Kidney (tissue), 14 donors: Measurements from ENCODE around the gene DENND6B. TPM values are rescaled to one million over a fixed set of nuclear protein-coding genes. Genes with fewer than 3 reads are reported as not detected.
"Not testable (repeated sequence)": the region's sequence is repeated elsewhere in the genome, so short reads cannot be mapped to it uniquely, and the experiment has no call there.

Source experiments
- DNase-seq, 5 donors: peaks; one replicate each; pipeline ENCODE4 v3.0.0-alpha.2; 2013 to 2020
- FAIRE-seq: peaks from 2 replicates; lab custom pipeline; 2012; peaks lifted over from hg19 to GRCh38; lab: Jason Lieb, UNC
- H3K27ac ChIP-seq, 2 donors: one replicate each; pipeline ENCODE4 v1.7.0; 2013; ENCODE audit warnings: low read depth in 2 of 2, low read length in 2 of 2, inconsistent platforms in 1 of 2
- H3K27me3 ChIP-seq: one replicate; pipeline ENCODE4 v1.7.1; 2013; ENCODE audit warnings: low read length, inconsistent platforms; ENCODE audit not compliant: control insufficient read depth, insufficient read depth
- H3K36me3 ChIP-seq, 3 donors: one replicate each; pipeline versions ENCODE4 v1.7.0 to v1.7.1; 2013; ENCODE audit warnings: low read length in 3 of 3, control low read depth in 1 of 3, inconsistent platforms in 1 of 3; ENCODE audit not compliant: insufficient read depth in 3 of 3, control insufficient read depth in 2 of 3
- H3K4me1 ChIP-seq, 3 donors: one replicate each; pipeline versions ENCODE4 v1.7.0 to v1.7.1; 2013; ENCODE audit warnings: low read length in 3 of 3, inconsistent platforms in 1 of 3, low read depth in 1 of 3; ENCODE audit not compliant: control insufficient read depth in 2 of 3, insufficient read depth in 2 of 3
- H3K4me3 ChIP-seq, 3 donors: one replicate each; pipeline versions ENCODE4 v1.7.0 to v1.8.1; 2013; ENCODE audit warnings: low read length in 3 of 3, control low read depth in 1 of 3, inconsistent platforms in 1 of 3
- H3K9ac ChIP-seq, 3 donors: one replicate each; pipeline versions ENCODE4 v1.7.0 to v1.7.1; 2013; ENCODE audit warnings: low read length in 3 of 3, control low read depth in 1 of 3, inconsistent platforms in 1 of 3
- H3K9me3 ChIP-seq, 3 donors: one replicate each; pipeline versions ENCODE4 v1.7.0 to v1.7.1; 2013; ENCODE audit warnings: low read length in 3 of 3, control low read depth in 1 of 3, inconsistent platforms in 1 of 3; ENCODE audit not compliant: control insufficient read depth in 2 of 3, insufficient read depth in 1 of 3
- intact Hi-C: fragments of 100-400 bp; cut with DNase I; formaldehyde crosslinking; loops from one replicate; pipeline ENCODE4 v1.11.1; 2022
- polyA plus RNA-seq: library from polyadenylated mRNA; stranded (reverse); fragments of 350-450 nt; fragmentation: Illumina TruSeq; extraction: RNeasy Lipid Tissue Mini Kit (QIAGEN cat#74804); gene quantifications from one replicate; pipeline ENCODE4 v1.2.3, GENCODE V29; 2014; ENCODE audit warnings: low read depth, low replicate concordance; ENCODE audit not compliant: insufficient read depth
- total RNA-seq: library from RNA; stranded (reverse); fragmentation: NEBNext Ultra II Directional; extraction: Animal tissue kit (Norgen Biotek cat#: 25700); gene quantifications from one replicate; pipeline ENCODE4 v1.2.1, GENCODE V29; 2021
- TF ChIP-seq, protein P1 (sequence below): IDR thresholded peaks from 3 replicates; pipeline ENCODE4 v1.5.1; 2012; ENCODE audit warnings: mild to moderate bottlenecking, moderate library complexity, borderline replicate concordance; ENCODE audit not compliant: insufficient read depth; ENCODE audit errors: extremely low read depth
- donor health status: control.
- donor health status: control.
- donor health status: control.
- donor health status: control.
- donor health status: control.
- donor health status: DM: yes; HTN: yes; CAD: no.
- donor health status: Normal renal cell carcinoma (clear cell type).

DENND6B gene
- total and polyA plus RNA-seq, 2 donors from 2014 or later: 14.5 to 16.7 TPM

GRCh38 chr22:50326225-50326955 is 422 bp downstream of the DENND6B start:
- H3K4me3 ChIP-seq: peak overlapping the region; percentile 9 to 68 (median 65)
- FAIRE-seq: no peak
- peak overlapping the region in 2 of 3 donors; percentile 44 to 46 for H3K9ac ChIP-seq
- intact Hi-C loops: no loop called here
- no peak overlapping the region for H3K27ac ChIP-seq
- H3K4me1 ChIP-seq: peaks cover 0 to 8% (median 7%) of the 10 kb centered on the region in 3 donors
- H3K27me3 ChIP-seq: no peaks in the 10 kb centered on the region
- DNase-seq: peak in 2 of 5 donors; percentile 59 to 68
- H3K36me3 ChIP-seq: no peaks in the 10 kb centered on the region
- TF ChIP-seq, protein P1, sequence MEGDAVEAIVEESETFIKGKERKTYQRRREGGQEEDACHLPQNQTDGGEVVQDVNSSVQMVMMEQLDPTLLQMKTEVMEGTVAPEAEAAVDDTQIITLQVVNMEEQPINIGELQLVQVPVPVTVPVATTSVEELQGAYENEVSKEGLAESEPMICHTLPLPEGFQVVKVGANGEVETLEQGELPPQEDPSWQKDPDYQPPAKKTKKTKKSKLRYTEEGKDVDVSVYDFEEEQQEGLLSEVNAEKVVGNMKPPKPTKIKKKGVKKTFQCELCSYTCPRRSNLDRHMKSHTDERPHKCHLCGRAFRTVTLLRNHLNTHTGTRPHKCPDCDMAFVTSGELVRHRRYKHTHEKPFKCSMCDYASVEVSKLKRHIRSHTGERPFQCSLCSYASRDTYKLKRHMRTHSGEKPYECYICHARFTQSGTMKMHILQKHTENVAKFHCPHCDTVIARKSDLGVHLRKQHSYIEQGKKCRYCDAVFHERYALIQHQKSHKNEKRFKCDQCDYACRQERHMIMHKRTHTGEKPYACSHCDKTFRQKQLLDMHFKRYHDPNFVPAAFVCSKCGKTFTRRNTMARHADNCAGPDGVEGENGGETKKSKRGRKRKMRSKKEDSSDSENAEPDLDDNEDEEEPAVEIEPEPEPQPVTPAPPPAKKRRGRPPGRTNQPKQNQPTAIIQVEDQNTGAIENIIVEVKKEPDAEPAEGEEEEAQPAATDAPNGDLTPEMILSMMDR: no peak
- no peaks in the 10 kb centered on the region for H3K9me3 ChIP-seq

GRCh38 chr22:50325444-50326224 is 1.2 kb downstream of the DENND6B start:
- intact Hi-C loops: no loop called here
- no peaks in the 10 kb centered on the region for H3K27me3 ChIP-seq
- no peaks in the 10 kb centered on the region for H3K9me3 ChIP-seq
- H3K36me3 ChIP-seq: no peaks in the 10 kb centered on the region
- H3K9ac ChIP-seq: peak overlapping the region in 1 of 3 donors; percentile 46
- FAIRE-seq (no peak), DNase-seq (no peak)
- no peak overlapping the region for H3K27ac ChIP-seq
- peaks cover 0 to 8% (median 7%) of the 10 kb centered on the region in 3 donors for H3K4me1 ChIP-seq
- peak overlapping the region in 1 of 3 donors; percentile 68 for H3K4me3 ChIP-seq
- TF ChIP-seq, protein P1: no peak

DNA sequence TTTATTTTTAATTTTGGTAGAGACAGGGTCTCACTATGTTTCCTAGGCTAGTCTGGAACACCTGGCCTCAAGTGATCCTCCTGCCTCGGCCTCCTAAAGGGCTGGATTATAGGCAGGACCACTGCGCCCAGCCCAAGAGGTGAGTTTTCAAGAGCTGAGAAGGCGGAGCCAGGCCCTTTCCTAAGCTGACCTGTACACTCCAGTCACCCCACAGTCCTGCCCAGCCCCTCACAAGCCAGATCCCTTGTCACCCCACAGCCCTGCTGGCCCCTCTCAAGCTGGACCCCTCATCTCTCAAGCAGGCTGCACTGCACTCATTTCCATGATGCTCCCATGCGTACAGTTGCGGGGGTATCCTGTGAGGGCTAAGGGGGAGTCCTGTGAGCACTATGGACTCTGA is 2.9 kb downstream of the DENND6B start:
- Histone ChIP-seq H3K9ac (no peak overlapping the region), H3K4me1 (peaks cover 0 to 8% (median 7%) of the 10 kb centered on the region in 3 donors), H3K9me3 (no peaks in the 10 kb centered on the region), H3K36me3 (no peaks in the 10 kb centered on the region), H3K27me3 (no peaks in the 10 kb centered on the region), H3K4me3 (no peak overlapping the region), H3K27ac (no peak overlapping the region)
- FAIRE-seq (no peak), DNase-seq (peak in 1 of 5 donors; percentile 51)
- TF ChIP-seq, protein P1: no peak
- intact Hi-C loops: no loop called here

- FAIRE-seq, H3K4me1 ChIP-seq, H3K27ac ChIP-seq, H3K4me3 ChIP-seq, intact Hi-C loops, H3K9ac ChIP-seq, H3K36me3 ChIP-seq, H3K9me3 ChIP-seq, H3K27me3 ChIP-seq: not testable (repeated sequence)
- DNase-seq: peak in 1 of 5 donors; percentile 69
These were observed 4.3 kb downstream of the DENND6B start for GRCh38 chr22:50322382-50323104.
